Transverse colon (tissue), 4 donors: ENCODE data around the gene ANKS1B. TPM values are rescaled to one million over a fixed set of nuclear protein-coding genes. Genes with fewer than 3 reads are reported as not detected.

Experiments used
- DNase-seq: peaks from one replicate; pipeline ENCODE4 v3.0.0-alpha.2; 2019
- H3K27ac ChIP-seq, 4 donors: fragments of 200-600 bp; sonication (generic); 2 replicates each; pipeline ENCODE4 v1.5.1; 2016 to 2018; ENCODE audit warnings: inconsistent platforms in 4 of 4
- H3K27me3 ChIP-seq: fragments of 200-600 bp; sonication (generic); 2 replicates; pipeline ENCODE4 v1.5.1; 2017; ENCODE audit warnings: inconsistent platforms
- H3K36me3 ChIP-seq, 4 donors: fragments of 200-600 bp; sonication (generic); 2 replicates each; pipeline ENCODE4 v1.5.1; 2017 to 2019; ENCODE audit warnings: inconsistent platforms in 4 of 4
- H3K4me1 ChIP-seq, 4 donors: fragments of 200-600 bp; sonication (generic); 2 replicates each; pipeline ENCODE4 v1.5.1; 2017 to 2020; ENCODE audit warnings: inconsistent platforms in 4 of 4
- H3K4me3 ChIP-seq, 4 donors: fragments of 200-600 bp; sonication (generic); 1 replicate in 1 of 4; 2 replicates in 3 of 4; pipeline versions ENCODE4 v1.5.1 to v1.6.1; 2017 to 2019; ENCODE audit warnings: inconsistent platforms in 4 of 4
- H3K9me3 ChIP-seq, 2 donors: fragments of 200-600 bp; sonication (generic); 2 replicates each; pipeline ENCODE4 v1.5.1; 2017 to 2019; ENCODE audit warnings: inconsistent platforms in 2 of 2
- CTCF ChIP-seq, 5 experiments: fragments of 200-600 bp in 3 of 5; fragments of 450-650 bp in 2 of 5; sonication (generic) in 3 of 5; IDR thresholded peaks; 1 replicate in 2 of 5; 2 replicates in 3 of 5; pipeline ENCODE4 v1.5.1; 2016 to 2017; ENCODE audit warnings: antibody characterized with exemption in 5 of 5, inconsistent platforms in 3 of 5, mild to moderate bottlenecking in 2 of 5, moderate library complexity in 1 of 5
- EP300 ChIP-seq: sonication (generic); formaldehyde crosslinking; IDR thresholded peaks from one replicate; pipeline ENCODE4 v1.6.1; 2017; ENCODE audit warnings: antibody characterized with exemption, low read depth
- POLR2A ChIP-seq: fragments of 450-650 bp; IDR thresholded peaks from one replicate; pipeline ENCODE4 v1.6.1; 2016; ENCODE audit warnings: antibody characterized with exemption, mild to moderate bottlenecking, moderate library complexity
- POLR2AphosphoS5 ChIP-seq, 3 donors: sonication (generic); formaldehyde crosslinking; IDR thresholded peaks; one replicate each; pipeline ENCODE4 v1.6.1; 2016; ENCODE audit warnings: antibody characterized with exemption in 3 of 3
- WGBS, 2 donors: methylation state at CpG; one replicate each; pipeline ENCODE4 v1.1.5; 2018; ENCODE audit warnings: low coverage in 1 of 2; 5-methylcytosine and 5-hydroxymethylcytosine counted together
- in situ Hi-C, 4 donors: fragments of 200-750 bp; cut with MboI; loops; one replicate each; pipeline versions ENCODE4 v1.15.0 to v1.15.1; 2017; ENCODE audit warnings: low sequenced_read_pairs in 3 of 4, low pct_ligation_motif_present in 1 of 4, low pct_unique_long_range_greater_than_20kb in 1 of 4
- intact Hi-C: fragments of 100-400 bp; cut with DNase I; formaldehyde crosslinking; loops from one replicate; pipeline ENCODE4 v1.15.1; 2023; ENCODE audit warnings: low total_unique reads
- total RNA-seq, 4 donors: library from RNA; depleted of rRNA; stranded (reverse); fragments of >200 nt; gene quantifications; one replicate each; pipeline ENCODE4 v1.1.0, GENCODE V29; 2016

The ANKS1B gene
- total RNA-seq, 4 donors from 2014 or later, result 1.4 to 6.4 (median 3.5) TPM; not detected in 1

- no peak for TF ChIP-seq CTCF (IDR thresholded peaks at IDR 0.05)
- no peak for TF ChIP-seq POLR2AphosphoS5 (IDR thresholded peaks at IDR 0.05)
- no peak for TF ChIP-seq EP300
- no peak for TF ChIP-seq POLR2A
- Histone ChIP-seq H3K4me1 (no peaks in the 10 kb centered on the region), H3K27me3 (no peaks in the 10 kb centered on the region), H3K27ac (no peak overlapping the region), H3K4me3 (no peak overlapping the region), H3K36me3 (no peaks in the 10 kb centered on the region), H3K9me3 (peaks cover 0 to 4% of the 10 kb centered on the region in 2 donors)
- intact Hi-C loops, result no loop called here
- no peak for DNase-seq
- WGBS, 2 donors, result 29 to 59% methylated on average over 1 of the region's 1 CpG
- in situ Hi-C loops, result no loop called here
Measured at GRCh38 chr12:99261256-99261655, 723.5 kb downstream of the ANKS1B start.

GRCh38 chr12:99260456-99260996, 724.2 kb downstream of the ANKS1B start:
- intact Hi-C loops, result no loop called here
- no peaks in the 10 kb centered on the region for H3K27me3 ChIP-seq
- H3K9me3 ChIP-seq, result peaks cover 0 to 4% of the 10 kb centered on the region in 2 donors
- TF ChIP-seq POLR2AphosphoS5 (IDR thresholded peaks at IDR 0.05) (no peak), CTCF (IDR thresholded peaks at IDR 0.05) (no peak), EP300 (no peak), POLR2A (no peak)
- no peaks in the 10 kb centered on the region for H3K36me3 ChIP-seq
- H3K27ac ChIP-seq, result no peak overlapping the region
- H3K4me1 ChIP-seq, result no peaks in the 10 kb centered on the region
- DNase-seq, result no peak
- 53 to 56% methylated on average over 4 of the region's 4 CpGs for WGBS, 2 donors
- H3K4me3 ChIP-seq, result no peak overlapping the region
- in situ Hi-C loops, result no loop called here

GRCh38 chr12:99259040-99259934, 725.4 kb downstream of the ANKS1B start:
- Histone ChIP-seq H3K4me3 (no peak overlapping the region), H3K9me3 (peaks cover 0 to under 1% of the 10 kb centered on the region in 2 donors), H3K4me1 (no peaks in the 10 kb centered on the region), H3K27me3 (no peaks in the 10 kb centered on the region), H3K27ac (no peak overlapping the region), H3K36me3 (no peaks in the 10 kb centered on the region)
- no peak for TF ChIP-seq CTCF (IDR thresholded peaks at IDR 0.05)
- no peak for TF ChIP-seq EP300
- TF ChIP-seq POLR2AphosphoS5 (IDR thresholded peaks at IDR 0.05), result no peak
- TF ChIP-seq POLR2A, result no peak
- in situ Hi-C loops, result no loop called here
- 74 to 76% methylated on average over 10 to 12 of the region's 12 CpGs for WGBS, 2 donors
- intact Hi-C loops, result no loop called here
- DNase-seq, result no peak

GRCh38 chr12:99257672-99258071, 727.1 kb downstream of the ANKS1B start:
- no peak overlapping the region for H3K4me3 ChIP-seq
- no peak for DNase-seq
- no peaks in the 10 kb centered on the region for H3K4me1 ChIP-seq
- no peak overlapping the region for H3K27ac ChIP-seq
- intact Hi-C loops, result no loop called here
- no peaks in the 10 kb centered on the region for H3K36me3 ChIP-seq
- in situ Hi-C loops, result no loop called here
- H3K27me3 ChIP-seq, result no peaks in the 10 kb centered on the region
- no peaks in the 10 kb centered on the region for H3K9me3 ChIP-seq
- no peak for TF ChIP-seq CTCF (IDR thresholded peaks at IDR 0.05)
- no peak for TF ChIP-seq EP300
- TF ChIP-seq POLR2A, result no peak
- TF ChIP-seq POLR2AphosphoS5 (IDR thresholded peaks at IDR 0.05), result no peak
